Spinal cord (tissue), 10 donors: Measurements from ENCODE around the gene TNP2. TPM values are rescaled to one million over a fixed set of nuclear protein-coding genes. Genes with fewer than 3 reads are reported as not detected.

Source experiments
- DNase-seq, 6 donors: peaks; one replicate each; pipeline versions ENCODE4 v3.0.0 to v3.0.0-alpha.2; 2013 to 2015; ENCODE audit warnings: low spot score in 6 of 6, low read depth in 4 of 6
- H3K27ac ChIP-seq: one replicate; pipeline ENCODE4 v1.5.1; 2013; ENCODE audit warnings: low read depth, low read length, control low read depth
- H3K27me3 ChIP-seq: one replicate; pipeline ENCODE4 v1.6.1; 2013; ENCODE audit warnings: low read length; ENCODE audit not compliant: control insufficient read depth, insufficient read depth
- H3K36me3 ChIP-seq: one replicate; pipeline ENCODE4 v1.6.1; 2013; ENCODE audit warnings: low read length; ENCODE audit not compliant: control insufficient read depth, insufficient read depth
- H3K4me1 ChIP-seq: one replicate; pipeline ENCODE4 v1.6.1; 2013; ENCODE audit warnings: low read length; ENCODE audit not compliant: control insufficient read depth, insufficient read depth
- H3K4me3 ChIP-seq: one replicate; pipeline ENCODE4 v1.5.1; 2013; ENCODE audit warnings: low read depth, low read length, control low read depth
- H3K9me3 ChIP-seq: one replicate; pipeline ENCODE4 v1.6.1; 2013; ENCODE audit warnings: low read length; ENCODE audit not compliant: control insufficient read depth, insufficient read depth
- WGBS: methylation state at CpG from one replicate; pipeline ENCODE4 v1.1.5; 2013; ENCODE audit warnings: missing lambda C conversion rate; ENCODE audit not compliant: insufficient coverage; 5-methylcytosine and 5-hydroxymethylcytosine counted together
- long read RNA-seq, 4 donors: transcript quantifications; one replicate each; lab custom pipeline, GENCODE V29; 2026
- polyA plus RNA-seq, 2 donors: library from polyadenylated mRNA; unstranded; fragments of 120-200 nt; gene quantifications; one replicate each; pipeline ENCODE4 v1.2.1, GENCODE V29; 2013; ENCODE audit not compliant: insufficient read length in 2 of 2
- total RNA-seq, 2 donors: library from RNA; depleted of rRNA in 1 of 2; stranded (reverse); fragments of 120-200 nt in 1 of 2; fragments of >200 nt in 1 of 2; gene quantifications; one replicate each; pipeline versions ENCODE4 v1.2.3 to v1.2.4, GENCODE V29; 2013 to 2014
- donor health status: healthy.

TNP2 gene
- not detected for total RNA-seq
- polyA plus RNA-seq: not detected
- long read RNA-seq, donor 1: 0 reads
- long read RNA-seq, donor 2: 0 reads
- long read RNA-seq, donor 3: 0 reads
- long read RNA-seq, donor 4: 0 reads

- no peaks in the 10 kb centered on the region for H3K27me3 ChIP-seq
- H3K4me3 ChIP-seq: no peak within 1 kb of the TSS
- no peaks in the 10 kb centered on the region for H3K36me3 ChIP-seq
- 100% methylated on average over 8 of the region's 11 CpGs for WGBS
- no peak within 1 kb of the TSS for H3K27ac ChIP-seq
- H3K9me3 ChIP-seq: no peaks in the 10 kb centered on the region
- DNase-seq: no peak
- H3K4me1 ChIP-seq: peaks cover 12% of the 10 kb centered on the region
These were observed at the start of gene TNP2 for GRCh38 chr16:11268921-11269375. TNP2 (minus strand) TSS chr16:11269325; CDS start chr16:11269262, 63 bp downstream.

GRCh38 chr16:11318817-11319216 is 49.7 kb upstream of the TNP2 start:
- peaks cover 18% of the 10 kb centered on the region for H3K4me1 ChIP-seq
- no peaks in the 10 kb centered on the region for H3K36me3 ChIP-seq
- H3K27ac ChIP-seq: no peak overlapping the region
- no peak overlapping the region for H3K4me3 ChIP-seq
- no peaks in the 10 kb centered on the region for H3K9me3 ChIP-seq
- peaks cover 6% of the 10 kb centered on the region for H3K27me3 ChIP-seq
- DNase-seq: no peak
- 92% methylated on average over 8 of the region's 8 CpGs for WGBS

- Histone ChIP-seq H3K4me3 (no peak overlapping the region), H3K27me3 (peaks cover 6% of the 10 kb centered on the region), H3K4me1 (peaks cover 18% of the 10 kb centered on the region), H3K9me3 (no peaks in the 10 kb centered on the region), H3K27ac (no peak overlapping the region), H3K36me3 (no peaks in the 10 kb centered on the region)
- 38% methylated on average over 22 of the region's 23 CpGs for WGBS
- peak in 3 of 6 donors; percentile 12 to 52 (median 23) for DNase-seq
These were observed 47.3 kb upstream of the TNP2 start for GRCh38 chr16:11316331-11317015.

- H3K36me3 ChIP-seq: no peaks in the 10 kb centered on the region
- no peaks in the 10 kb centered on the region for H3K9me3 ChIP-seq
- H3K27ac ChIP-seq: peak overlapping the region; percentile 33
- peak in 2 of 6 donors; percentile 32 to 68 for DNase-seq
- H3K27me3 ChIP-seq: peaks cover 6% of the 10 kb centered on the region
- H3K4me3 ChIP-seq: no peak overlapping the region
- peaks cover 18% of the 10 kb centered on the region for H3K4me1 ChIP-seq
- WGBS: 27% methylated on average over 10 of the region's 13 CpGs
These were observed 46.4 kb upstream of the TNP2 start for GRCh38 chr16:11315510-11315909.

GRCh38 chr16:11314309-11314894 is 45.3 kb upstream of the TNP2 start:
- H3K9me3 ChIP-seq: no peaks in the 10 kb centered on the region
- DNase-seq: no peak
- H3K27ac ChIP-seq: no peak overlapping the region
- no peak overlapping the region for H3K4me3 ChIP-seq
- H3K4me1 ChIP-seq: peaks cover 18% of the 10 kb centered on the region
- no peaks in the 10 kb centered on the region for H3K36me3 ChIP-seq
- 84% methylated on average over 8 of the region's 8 CpGs for WGBS
- H3K27me3 ChIP-seq: peaks cover 6% of the 10 kb centered on the region

GRCh38 chr16:11313493-11314308 is 44.6 kb upstream of the TNP2 start:
- Histone ChIP-seq H3K27ac (no peak overlapping the region), H3K36me3 (no peaks in the 10 kb centered on the region), H3K9me3 (no peaks in the 10 kb centered on the region), H3K4me1 (peaks cover 18% of the 10 kb centered on the region), H3K4me3 (no peak overlapping the region), H3K27me3 (peaks cover 6% of the 10 kb centered on the region)
- WGBS: 97% methylated on average over 6 of the region's 9 CpGs
- DNase-seq: no peak

GRCh38 chr16:11312718-11313492 is 43.8 kb upstream of the TNP2 start:
- peaks cover 18% of the 10 kb centered on the region for H3K4me1 ChIP-seq
- DNase-seq: no peak
- H3K9me3 ChIP-seq: no peaks in the 10 kb centered on the region
- no peaks in the 10 kb centered on the region for H3K36me3 ChIP-seq
- WGBS: 78% methylated on average over 6 of the region's 8 CpGs
- no peak overlapping the region for H3K27ac ChIP-seq
- peaks cover 6% of the 10 kb centered on the region for H3K27me3 ChIP-seq
- H3K4me3 ChIP-seq: no peak overlapping the region

- Histone ChIP-seq H3K9me3 (no peaks in the 10 kb centered on the region), H3K4me1 (peaks cover 11% of the 10 kb centered on the region)
- 86% methylated on average over 4 of the region's 10 CpGs for WGBS
These were observed 42.0 kb upstream of the TNP2 start for GRCh38 chr16:11310997-11311561.

GRCh38 chr16:11310634-11310977 is 41.5 kb upstream of the TNP2 start:
- Histone ChIP-seq H3K36me3 (no peaks in the 10 kb centered on the region), H3K4me1 (peaks cover 7% of the 10 kb centered on the region), H3K9me3 (no peaks in the 10 kb centered on the region), H3K4me3 (no peak overlapping the region), H3K27me3 (peaks cover 4% of the 10 kb centered on the region), H3K27ac (no peak overlapping the region)
- 100% methylated on average over 2 of the region's 3 CpGs for WGBS
- no peak for DNase-seq

More at GRCh38 chr16:11310997-11311561, 42.0 kb upstream of the TNP2 start:
- Histone ChIP-seq H3K4me3 (no peak overlapping the region), H3K36me3 (no peaks in the 10 kb centered on the region), H3K27ac (peak overlapping the region; percentile 25), H3K27me3 (peaks cover 4% of the 10 kb centered on the region)
- no peak for DNase-seq
